Measurements from ENCODE around the gene ACVRL1. TPM values are rescaled to one million over a fixed set of nuclear protein-coding genes. Genes with fewer than 3 reads are reported as not detected.

Gene ACVRL1
- total and polyA plus RNA-seq, 5 donors: 18.7 to 38.8 (median 28.4) TPM

DNA sequence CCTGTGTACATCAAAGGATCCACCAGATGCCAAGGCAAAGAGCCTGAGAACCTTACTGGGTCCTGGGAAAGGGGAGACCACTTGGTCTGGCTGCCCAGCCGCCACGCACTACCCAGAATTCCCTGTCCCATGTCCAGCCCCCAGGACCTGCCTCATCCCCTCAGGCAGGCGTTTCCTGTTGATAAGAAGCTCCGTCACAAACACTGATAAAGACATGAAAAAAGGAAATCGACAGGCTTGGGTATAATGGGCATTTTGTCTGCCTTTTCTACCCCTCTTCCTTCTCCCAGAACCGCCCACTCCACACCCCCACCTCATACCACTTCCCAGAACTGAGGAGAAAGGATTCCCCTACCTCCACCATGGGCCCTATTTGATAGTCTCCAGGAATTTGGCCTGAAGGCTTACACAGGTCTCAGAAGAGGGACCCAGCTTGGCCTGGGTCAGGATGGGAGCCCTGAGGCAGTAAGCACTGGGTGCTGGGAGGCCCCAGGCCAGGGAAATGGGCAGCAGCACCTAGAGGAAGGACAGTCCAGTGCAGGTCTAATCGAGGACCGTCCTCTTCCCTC is 18.8 kb downstream of the ACVRL1 start:
- H3K9me3 ChIP-seq (ENCODE audit: control insufficient read depth, low read length): no peaks in the 10 kb centered on the region
- WGBS: 48% methylated on average over 8 of the region's 8 CpGs
- H3K4me3 ChIP-seq (ENCODE audit: low read length): no peak overlapping the region
- DNase-seq (peak; percentile 53 to 76 (median 71)), ATAC-seq (peak; percentile 43 to 80)
- peak overlapping the region; percentile 78 for H3K27ac ChIP-seq (ENCODE audit: low read length)
- no peaks in the 10 kb centered on the region for H3K27me3 ChIP-seq (ENCODE audit: control insufficient read depth, insufficient read depth)
- peaks cover 18% of the 10 kb centered on the region for H3K4me1 ChIP-seq (ENCODE audit: control insufficient read depth, insufficient read depth, low read length)
- intact Hi-C loops (cut with DNase I): no loop called here

DNA sequence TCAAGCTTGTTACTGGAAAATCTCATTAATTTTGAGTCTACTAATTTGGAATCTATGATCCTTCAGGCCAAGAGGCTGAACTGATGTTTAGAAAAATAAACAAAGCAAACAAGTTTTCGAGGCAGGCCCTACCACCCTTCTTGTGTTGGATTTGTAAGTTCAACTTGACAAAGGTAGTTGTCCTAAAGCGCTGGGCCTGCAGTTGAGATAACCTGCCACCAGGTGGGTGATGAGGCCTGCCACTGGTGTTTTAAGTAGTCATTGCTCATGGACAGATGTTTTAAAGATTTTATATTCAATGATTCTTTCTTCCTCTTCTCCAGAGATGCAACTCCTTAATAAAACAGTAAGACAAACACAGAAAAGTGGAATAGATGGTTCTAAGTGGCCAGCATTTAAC is 19.4 kb downstream of the ACVRL1 start:
- intact Hi-C loops (cut with DNase I): no loop called here

DNA sequence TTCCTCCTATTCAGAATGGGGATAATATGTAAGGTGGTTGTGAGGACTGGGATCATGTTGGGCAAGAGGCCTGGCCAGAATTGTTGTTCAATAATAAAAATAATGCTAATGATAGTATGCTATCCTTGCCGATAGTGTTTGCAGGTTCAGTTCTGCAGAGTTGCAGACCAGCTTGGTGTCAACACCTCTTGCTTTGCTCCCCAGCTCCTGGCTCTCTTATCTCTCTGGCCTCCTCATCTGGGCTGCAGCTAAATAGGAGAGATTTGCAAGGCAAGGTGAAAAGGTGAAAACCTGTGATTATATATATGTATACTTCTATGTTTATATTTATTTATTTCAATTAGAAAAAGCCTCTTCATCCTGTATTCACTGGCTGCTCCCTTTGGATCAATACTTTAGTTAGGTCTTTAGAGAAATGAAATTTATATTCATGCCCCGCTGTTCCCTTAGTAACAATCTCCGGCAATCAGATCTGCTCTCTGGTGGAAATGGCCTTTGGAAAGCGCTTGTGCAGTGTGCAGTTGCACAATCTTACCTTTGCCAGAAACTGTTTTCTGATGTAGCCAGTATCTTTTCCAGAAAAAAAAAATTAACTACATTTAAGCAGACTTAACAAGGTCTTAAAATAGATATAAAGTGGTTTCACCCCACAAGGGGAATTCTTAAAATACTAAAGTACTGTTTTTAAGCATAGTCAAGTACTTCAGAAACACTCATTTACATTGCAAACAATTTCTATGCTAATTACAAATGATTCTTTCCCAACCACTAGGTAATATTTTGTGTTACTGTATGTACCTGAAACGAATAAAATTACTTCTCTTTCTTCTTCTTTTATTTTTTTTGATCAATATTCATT is 25.1 kb downstream of the ACVRL1 start:
- H3K4me1 ChIP-seq (ENCODE audit: control insufficient read depth, insufficient read depth, low read length): no peaks in the 10 kb centered on the region
- WGBS: 63% methylated on average over 5 of the region's 5 CpGs
- H3K9me3 ChIP-seq (ENCODE audit: control insufficient read depth, low read length): no peaks in the 10 kb centered on the region
- intact Hi-C loops (cut with DNase I): no loop called here
- no peak overlapping the region for H3K4me3 ChIP-seq (ENCODE audit: low read length)
- no peak for DNase-seq
- ATAC-seq: no peak
- H3K27ac ChIP-seq (ENCODE audit: low read length): no peak overlapping the region
- H3K27me3 ChIP-seq (ENCODE audit: control insufficient read depth, insufficient read depth): no peaks in the 10 kb centered on the region

More for the DNA sequence above, 19.4 kb downstream of the ACVRL1 start:
- 95% methylated on average over 2 of the region's 2 CpGs for WGBS
- Histone ChIP-seq H3K4me1 (ENCODE audit: control insufficient read depth, insufficient read depth, low read length) (peaks cover 18% of the 10 kb centered on the region), H3K27me3 (ENCODE audit: control insufficient read depth, insufficient read depth) (no peaks in the 10 kb centered on the region), H3K27ac (ENCODE audit: low read length) (peak overlapping the region; percentile 55), H3K9me3 (ENCODE audit: control insufficient read depth, low read length) (no peaks in the 10 kb centered on the region), H3K4me3 (ENCODE audit: low read length) (no peak overlapping the region)
- DNase-seq: peak in 1 of 3 donors; percentile 64
- no peak for ATAC-seq

DNA sequence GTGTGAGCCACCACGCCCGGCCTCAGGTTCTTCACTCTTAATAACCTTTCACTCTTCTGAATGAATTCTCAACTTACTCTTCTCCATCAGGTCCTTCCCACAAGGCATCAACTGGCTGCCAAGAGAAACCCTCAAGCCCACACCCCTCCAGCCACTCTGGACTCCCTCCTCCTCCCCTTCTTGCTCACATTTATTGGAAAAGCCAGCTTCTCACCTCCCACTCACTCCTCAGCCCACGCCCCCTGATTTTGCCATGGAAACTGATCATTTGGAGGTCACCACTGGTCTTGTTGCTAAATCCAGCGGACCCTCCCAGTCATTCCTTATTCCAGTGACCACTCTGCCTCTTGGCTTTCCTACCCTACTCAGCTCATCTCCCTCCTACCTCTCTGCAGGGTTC is 26.8 kb downstream of the ACVRL1 start:
- Histone ChIP-seq H3K4me1 (ENCODE audit: control insufficient read depth, insufficient read depth, low read length) (no peaks in the 10 kb centered on the region), H3K9me3 (ENCODE audit: control insufficient read depth, low read length) (no peaks in the 10 kb centered on the region), H3K27me3 (ENCODE audit: control insufficient read depth, insufficient read depth) (no peaks in the 10 kb centered on the region), H3K27ac (ENCODE audit: low read length) (no peak overlapping the region), H3K4me3 (ENCODE audit: low read length) (no peak overlapping the region)
- DNase-seq (no peak), ATAC-seq (no peak)
- intact Hi-C loops (cut with DNase I): no loop called here
- WGBS: 95% methylated on average over 4 of the region's 4 CpGs

DNA sequence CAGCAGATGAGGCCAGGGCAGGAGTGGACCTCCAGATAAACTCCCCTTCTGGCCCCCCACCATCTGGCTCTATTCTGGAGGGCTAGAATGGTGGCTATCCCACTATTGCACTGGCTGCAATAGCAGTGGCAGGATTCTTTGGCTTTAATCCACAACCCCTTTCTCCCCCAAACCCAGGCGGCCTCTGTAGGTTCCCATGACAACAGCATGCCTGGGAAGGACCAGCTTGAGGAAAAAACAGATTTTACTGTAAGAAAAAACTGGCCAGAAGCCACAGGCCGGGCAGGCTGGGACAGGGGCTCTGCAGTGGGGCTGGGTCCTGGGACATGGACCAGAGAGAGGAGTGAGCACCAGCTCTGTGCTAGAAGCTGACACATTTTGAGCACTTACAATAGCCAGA is 30.6 kb downstream of the ACVRL1 start:
- no peak for DNase-seq
- H3K4me3 ChIP-seq (ENCODE audit: low read length): no peak overlapping the region
- no peaks in the 10 kb centered on the region for H3K9me3 ChIP-seq (ENCODE audit: control insufficient read depth, low read length)
- H3K27ac ChIP-seq (ENCODE audit: low read length): no peak overlapping the region
- no peaks in the 10 kb centered on the region for H3K27me3 ChIP-seq (ENCODE audit: control insufficient read depth, insufficient read depth)
- ATAC-seq: no peak
- WGBS: 67% methylated on average over 2 of the region's 2 CpGs
- intact Hi-C loops (cut with DNase I): no loop called here
- peaks cover 5% of the 10 kb centered on the region for H3K4me1 ChIP-seq (ENCODE audit: control insufficient read depth, insufficient read depth, low read length)

DNA sequence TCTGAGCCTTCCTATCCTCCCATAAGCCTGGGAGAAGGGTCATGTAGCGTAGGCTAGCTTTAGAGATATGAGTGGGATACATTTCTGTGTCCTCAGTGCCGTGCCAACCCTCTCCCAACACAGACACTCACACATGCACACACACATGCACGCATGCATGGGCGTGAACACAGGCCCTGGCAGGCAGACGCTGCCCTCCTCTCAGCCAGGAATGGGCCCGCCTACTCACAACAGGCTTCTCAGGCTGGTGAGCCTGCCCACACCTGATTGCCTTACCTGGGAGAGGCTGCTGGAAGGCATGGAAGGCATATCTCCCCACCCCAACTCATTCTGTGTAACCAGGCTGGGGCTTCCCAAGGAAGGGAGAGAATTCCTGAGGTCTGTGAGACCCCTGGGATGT is 31.4 kb downstream of the ACVRL1 start:
- no peak for ATAC-seq
- Histone ChIP-seq H3K9me3 (ENCODE audit: control insufficient read depth, low read length) (no peaks in the 10 kb centered on the region), H3K27ac (ENCODE audit: low read length) (no peak overlapping the region), H3K27me3 (ENCODE audit: control insufficient read depth, insufficient read depth) (no peaks in the 10 kb centered on the region), H3K4me1 (ENCODE audit: control insufficient read depth, insufficient read depth, low read length) (peaks cover 5% of the 10 kb centered on the region), H3K4me3 (ENCODE audit: low read length) (no peak overlapping the region)
- WGBS: 94% methylated on average over 6 of the region's 6 CpGs
- no peak for DNase-seq
- intact Hi-C loops (cut with DNase I): no loop called here

DNA sequence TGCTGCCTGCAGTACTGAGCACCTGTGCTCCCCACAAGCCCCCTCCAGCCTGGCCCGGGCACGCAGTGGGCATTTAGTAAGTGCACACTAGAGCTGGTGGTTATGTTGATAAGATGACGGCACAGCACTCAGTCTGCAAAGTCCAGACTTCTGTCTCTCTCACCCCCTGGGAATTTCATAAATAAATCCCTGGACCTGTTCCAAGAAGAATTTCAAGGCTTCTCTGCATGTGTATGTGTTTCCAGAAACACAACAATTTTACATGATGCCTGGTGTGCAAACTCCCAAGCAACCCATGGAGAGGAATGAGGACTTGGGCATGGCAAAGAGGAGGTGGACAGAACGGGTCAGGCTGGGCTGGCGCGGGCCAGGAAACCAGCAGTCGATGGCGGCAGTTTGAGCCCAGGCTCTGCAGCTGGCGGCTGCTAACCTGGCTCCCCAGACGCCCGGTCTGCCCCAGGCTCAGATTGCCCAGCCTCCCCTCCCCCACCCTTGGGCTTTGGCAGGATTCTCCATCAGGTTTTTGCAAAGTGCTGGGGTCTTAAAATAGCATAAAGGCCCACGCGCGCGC is 33.8 kb downstream of the ACVRL1 start:
- H3K9me3 ChIP-seq (ENCODE audit: control insufficient read depth, low read length): no peaks in the 10 kb centered on the region
- ATAC-seq (peak; percentile 43 to 49), DNase-seq (no peak)
- no peaks in the 10 kb centered on the region for H3K27me3 ChIP-seq (ENCODE audit: control insufficient read depth, insufficient read depth)
- no peak overlapping the region for H3K4me3 ChIP-seq (ENCODE audit: low read length)
- H3K27ac ChIP-seq (ENCODE audit: low read length): no peak overlapping the region
- peaks cover 5% of the 10 kb centered on the region for H3K4me1 ChIP-seq (ENCODE audit: control insufficient read depth, insufficient read depth, low read length)
- whole genome bisulfite sequencing: 31% methylated on average over 15 of the region's 15 CpGs
- intact Hi-C loops (cut with DNase I): no loop called here

DNA sequence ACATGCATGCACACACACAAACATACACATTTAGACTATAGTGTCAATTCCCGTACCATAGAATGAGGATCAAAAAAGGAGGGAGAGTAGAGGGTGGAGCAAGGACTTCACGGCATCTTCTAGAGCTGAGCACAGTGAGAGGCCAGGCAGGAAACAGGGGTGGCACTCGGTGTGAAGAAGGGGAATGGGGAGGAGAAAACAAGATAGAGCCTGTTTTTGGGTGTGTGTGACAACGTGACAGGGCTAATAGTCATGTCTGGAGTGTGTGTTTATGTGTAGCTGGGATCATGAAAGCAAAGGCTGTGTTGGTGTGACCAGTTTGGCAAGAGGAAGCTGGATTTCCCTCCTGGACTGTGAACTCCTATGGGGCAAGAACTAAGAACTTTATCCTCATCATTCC is 34.3 kb downstream of the ACVRL1 start:
- 31% methylated on average over 4 of the region's 4 CpGs for WGBS
- Histone ChIP-seq H3K27me3 (ENCODE audit: control insufficient read depth, insufficient read depth) (no peaks in the 10 kb centered on the region), H3K4me1 (ENCODE audit: control insufficient read depth, insufficient read depth, low read length) (peaks cover 5% of the 10 kb centered on the region), H3K9me3 (ENCODE audit: control insufficient read depth, low read length) (no peaks in the 10 kb centered on the region), H3K4me3 (ENCODE audit: low read length) (no peak overlapping the region), H3K27ac (ENCODE audit: low read length) (no peak overlapping the region)
- intact Hi-C loops (cut with DNase I): no loop called here
- DNase-seq (no peak), ATAC-seq (peak; percentile 22 to 25)

DNA sequence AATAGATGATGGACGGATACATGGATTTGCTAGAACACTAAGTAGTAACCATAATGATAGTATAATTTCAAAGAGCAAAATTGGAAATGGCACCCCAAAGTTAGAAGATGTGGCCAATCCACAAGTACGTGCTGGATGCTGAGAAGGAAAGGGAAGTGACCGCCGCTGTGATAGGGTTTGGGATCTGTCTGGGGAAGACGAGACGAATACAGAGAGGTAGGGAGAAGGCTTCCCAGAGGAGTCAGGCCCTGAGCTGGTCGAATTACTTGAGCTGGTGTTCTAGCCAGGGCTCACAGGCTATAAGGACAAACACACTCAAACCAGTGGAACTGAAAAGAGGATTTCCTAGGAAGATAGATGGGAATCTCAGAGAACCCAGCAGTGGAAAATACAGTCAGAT is 34.8 kb downstream of the ACVRL1 start:
- H3K4me1 ChIP-seq (ENCODE audit: control insufficient read depth, insufficient read depth, low read length): peaks cover 5% of the 10 kb centered on the region
- no peaks in the 10 kb centered on the region for H3K9me3 ChIP-seq (ENCODE audit: control insufficient read depth, low read length)
- H3K27ac ChIP-seq (ENCODE audit: low read length): no peak overlapping the region
- DNase-seq (no peak), ATAC-seq (no peak)
- H3K27me3 ChIP-seq (ENCODE audit: control insufficient read depth, insufficient read depth): no peaks in the 10 kb centered on the region
- no peak overlapping the region for H3K4me3 ChIP-seq (ENCODE audit: low read length)
- intact Hi-C loops (cut with DNase I): no loop called here
- WGBS: 90% methylated on average over 7 of the region's 7 CpGs

DNA sequence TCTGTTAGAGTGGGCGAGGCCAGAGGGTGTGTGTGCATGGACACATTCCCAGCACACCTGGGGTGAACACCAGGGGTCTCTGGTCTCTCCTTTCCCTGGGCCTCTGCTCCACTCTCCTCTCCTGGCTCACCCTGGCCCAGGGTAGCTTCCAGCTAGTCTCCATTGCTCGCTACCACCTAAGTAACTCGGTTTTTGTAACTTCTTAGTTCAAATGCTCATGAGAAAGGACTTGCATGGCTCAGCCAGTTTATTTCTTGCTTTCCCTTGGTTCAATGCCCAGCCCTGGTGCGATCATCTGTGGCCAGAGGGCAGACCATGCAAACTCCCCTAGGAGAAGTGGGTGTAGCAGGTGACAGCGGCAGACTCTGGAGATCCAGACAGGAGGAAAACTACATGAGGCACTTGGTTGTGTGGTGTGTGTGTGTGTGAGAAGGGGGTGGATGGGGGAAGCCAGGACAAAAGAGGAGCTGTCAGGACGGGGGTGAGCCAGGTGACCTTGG is 35.2 kb downstream of the ACVRL1 start:
- peaks cover 5% of the 10 kb centered on the region for H3K4me1 ChIP-seq (ENCODE audit: control insufficient read depth, insufficient read depth, low read length)
- no peak overlapping the region for H3K27ac ChIP-seq (ENCODE audit: low read length)
- no peaks in the 10 kb centered on the region for H3K27me3 ChIP-seq (ENCODE audit: control insufficient read depth, insufficient read depth)
- ATAC-seq (peak in 1 of 2 donors; percentile 33), DNase-seq (no peak)
- H3K9me3 ChIP-seq (ENCODE audit: control insufficient read depth, low read length): no peaks in the 10 kb centered on the region
- 93% methylated on average over 6 of the region's 6 CpGs for WGBS
- no peak overlapping the region for H3K4me3 ChIP-seq (ENCODE audit: low read length)
- intact Hi-C loops (cut with DNase I): no loop called here

DNA sequence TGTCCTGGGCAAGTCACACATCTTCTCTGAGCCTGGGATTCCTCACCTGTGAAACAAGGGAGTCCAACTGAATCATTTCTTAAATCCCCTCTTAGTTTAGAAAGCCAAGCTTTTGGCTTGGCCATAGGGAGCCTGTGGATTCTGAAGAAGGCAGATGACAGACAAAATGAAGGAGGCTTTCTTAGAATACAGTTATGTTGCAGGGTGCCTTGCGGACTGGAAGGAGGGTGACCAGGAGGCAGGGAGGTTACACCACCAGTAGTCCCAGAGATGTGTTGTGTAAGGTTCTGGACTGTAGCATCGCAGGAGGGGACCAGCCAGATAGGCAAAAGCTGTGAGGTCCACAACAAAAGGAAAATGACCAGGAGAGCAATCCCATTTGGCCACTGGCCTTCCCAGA is 36.0 kb downstream of the ACVRL1 start:
- Histone ChIP-seq H3K4me1 (ENCODE audit: control insufficient read depth, insufficient read depth, low read length) (peaks cover 5% of the 10 kb centered on the region), H3K4me3 (ENCODE audit: low read length) (no peak overlapping the region), H3K27ac (ENCODE audit: low read length) (no peak overlapping the region), H3K27me3 (ENCODE audit: control insufficient read depth, insufficient read depth) (no peaks in the 10 kb centered on the region), H3K9me3 (ENCODE audit: control insufficient read depth, low read length) (no peaks in the 10 kb centered on the region)
- intact Hi-C loops (cut with DNase I): no loop called here
- 99% methylated on average over 2 of the region's 2 CpGs for WGBS
- ATAC-seq (no peak), DNase-seq (no peak)
